AG09309 (cell line): ENCODE results near the gene ATRN.

Source experiments
- DNase-seq: peaks from one replicate; pipeline ENCODE4 v3.0.0-alpha.2; 2010; ENCODE audit warnings: low read depth
- H3K4me3 ChIP-seq: 2 replicates; pipeline ENCODE4 v1.5.1; 2011; ENCODE audit warnings: mild to moderate bottlenecking, low read depth, low read length, moderate library complexity; ENCODE audit not compliant: control insufficient read depth
- TF ChIP-seq, protein P1 (sequence below): IDR thresholded peaks from 2 replicates; pipeline ENCODE4 v1.5.1; 2011; ENCODE audit warnings: mild to moderate bottlenecking, low read depth, low read length, inconsistent platforms; ENCODE audit not compliant: insufficient read depth, control insufficient read depth; ENCODE audit errors: missing control alignments

ATRN gene

GRCh38 chr20:3670945-3671344 is 200.1 kb downstream of the ATRN start:
- H3K4me3 ChIP-seq: no peak overlapping the region
- DNase-seq: no peak
- TF ChIP-seq, protein P1, sequence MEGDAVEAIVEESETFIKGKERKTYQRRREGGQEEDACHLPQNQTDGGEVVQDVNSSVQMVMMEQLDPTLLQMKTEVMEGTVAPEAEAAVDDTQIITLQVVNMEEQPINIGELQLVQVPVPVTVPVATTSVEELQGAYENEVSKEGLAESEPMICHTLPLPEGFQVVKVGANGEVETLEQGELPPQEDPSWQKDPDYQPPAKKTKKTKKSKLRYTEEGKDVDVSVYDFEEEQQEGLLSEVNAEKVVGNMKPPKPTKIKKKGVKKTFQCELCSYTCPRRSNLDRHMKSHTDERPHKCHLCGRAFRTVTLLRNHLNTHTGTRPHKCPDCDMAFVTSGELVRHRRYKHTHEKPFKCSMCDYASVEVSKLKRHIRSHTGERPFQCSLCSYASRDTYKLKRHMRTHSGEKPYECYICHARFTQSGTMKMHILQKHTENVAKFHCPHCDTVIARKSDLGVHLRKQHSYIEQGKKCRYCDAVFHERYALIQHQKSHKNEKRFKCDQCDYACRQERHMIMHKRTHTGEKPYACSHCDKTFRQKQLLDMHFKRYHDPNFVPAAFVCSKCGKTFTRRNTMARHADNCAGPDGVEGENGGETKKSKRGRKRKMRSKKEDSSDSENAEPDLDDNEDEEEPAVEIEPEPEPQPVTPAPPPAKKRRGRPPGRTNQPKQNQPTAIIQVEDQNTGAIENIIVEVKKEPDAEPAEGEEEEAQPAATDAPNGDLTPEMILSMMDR: no peak

DNA sequence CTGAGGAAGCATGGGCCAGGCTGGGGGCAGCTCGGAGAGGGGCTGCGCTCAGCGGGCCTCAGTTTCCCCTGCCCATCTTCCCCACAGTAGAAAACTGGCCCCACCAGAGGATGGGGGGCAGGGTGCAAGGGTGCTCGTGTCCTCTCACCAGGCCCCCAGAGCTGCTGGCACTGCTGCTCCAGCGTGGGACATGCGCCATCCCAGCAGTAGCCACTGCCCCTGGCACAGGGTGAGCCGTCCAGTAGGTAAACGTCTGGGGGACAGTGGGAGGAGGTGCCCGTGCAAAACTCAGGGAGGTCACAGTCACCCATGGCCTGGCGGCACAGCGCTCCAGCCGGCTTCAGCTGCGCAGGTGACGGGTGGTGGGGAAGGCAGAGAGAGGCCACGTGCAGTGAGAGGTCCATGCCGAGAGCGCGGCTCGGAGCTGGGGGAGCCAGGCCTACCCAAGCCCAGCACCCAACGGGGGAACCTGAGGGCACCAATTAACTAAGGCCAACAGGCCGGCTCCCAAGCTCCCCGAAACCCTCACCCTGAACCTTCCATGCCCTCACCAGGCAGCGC is 201.2 kb downstream of the ATRN start:
- H3K4me3 ChIP-seq: no peak overlapping the region
- no peak for DNase-seq
- TF ChIP-seq, protein P1: no peak

DNA sequence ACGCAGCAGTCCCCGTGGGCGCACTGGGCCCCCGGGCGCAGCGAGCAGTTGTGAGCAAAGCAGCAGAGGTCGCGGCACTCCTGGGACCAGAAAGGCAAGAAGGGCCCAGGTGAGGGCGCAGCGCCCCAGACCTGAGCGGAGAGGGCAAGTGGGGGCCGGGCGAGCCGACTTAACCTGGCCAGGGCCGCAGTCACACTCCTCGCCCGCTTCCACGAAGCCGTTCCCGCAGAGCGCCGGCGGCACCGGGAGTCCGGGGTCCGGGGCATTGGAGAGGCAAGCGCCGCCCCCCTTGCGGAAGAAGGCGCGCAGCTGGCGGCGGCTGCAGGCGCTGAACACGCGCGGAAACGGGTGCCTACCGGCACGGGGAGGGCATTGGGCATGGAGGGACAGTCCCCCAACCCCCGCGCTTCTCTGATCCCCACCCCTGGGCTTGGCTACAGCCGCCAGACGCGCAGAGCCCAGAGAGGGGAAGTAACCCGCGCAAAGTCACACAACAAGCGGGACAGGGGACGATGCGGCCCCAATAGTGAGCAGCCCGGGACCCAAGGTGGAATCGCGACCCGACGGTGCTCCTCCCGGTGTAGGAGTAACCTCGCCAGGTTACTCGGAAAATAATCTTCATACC is 201.8 kb downstream of the ATRN start:
- no peak overlapping the region for H3K4me3 ChIP-seq
- no peak for DNase-seq
- TF ChIP-seq, protein P1: no peak

DNA sequence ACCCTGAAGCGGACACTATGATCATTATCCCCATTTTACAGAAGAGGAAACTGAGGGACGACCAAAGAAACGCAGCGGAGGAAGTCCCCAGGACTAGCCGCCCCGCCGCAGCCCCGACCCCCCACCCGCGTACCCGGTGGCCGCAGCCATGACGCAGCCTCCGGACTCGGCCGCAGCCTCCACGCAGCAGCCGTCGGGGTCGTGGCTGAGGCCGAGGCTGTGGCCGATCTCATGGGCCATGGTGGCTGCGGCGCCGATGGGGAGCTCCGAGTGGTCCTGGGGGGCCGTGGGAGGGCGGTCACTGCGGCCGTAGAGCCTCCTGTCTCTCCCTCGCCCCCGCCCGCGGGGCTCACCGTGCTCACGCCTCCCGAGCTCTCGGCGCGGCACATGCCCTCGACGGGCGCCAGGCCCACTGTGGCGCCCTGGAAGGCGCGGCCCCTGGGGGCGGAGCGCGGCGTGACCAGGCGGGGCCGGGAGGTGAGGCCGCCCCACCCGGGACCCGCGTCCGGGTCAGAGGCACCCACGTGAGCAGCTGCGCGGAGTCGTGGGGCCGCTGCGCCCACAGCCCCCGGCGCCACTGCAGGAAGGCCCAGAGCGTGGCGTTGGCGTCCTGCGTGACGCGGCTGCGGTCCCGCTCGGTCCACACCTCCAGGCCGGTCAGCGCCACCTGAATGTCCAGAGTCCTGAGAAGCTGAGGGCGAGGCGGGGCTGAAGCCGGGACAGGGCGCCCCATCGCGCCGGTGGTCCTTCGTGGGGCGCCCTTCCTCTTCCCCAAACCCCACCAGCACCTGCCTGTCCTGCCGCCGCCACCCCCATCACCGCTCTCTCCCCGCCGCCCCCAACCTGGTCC is 202.6 kb downstream of the ATRN start:
- no peak for DNase-seq
- TF ChIP-seq, protein P1: no peak
- H3K4me3 ChIP-seq: no peak overlapping the region

GRCh38 chr20:3674447-3674846 is 203.6 kb downstream of the ATRN start:
- H3K4me3 ChIP-seq: no peak overlapping the region
- no peak for DNase-seq
- TF ChIP-seq, protein P1: no peak

DNA sequence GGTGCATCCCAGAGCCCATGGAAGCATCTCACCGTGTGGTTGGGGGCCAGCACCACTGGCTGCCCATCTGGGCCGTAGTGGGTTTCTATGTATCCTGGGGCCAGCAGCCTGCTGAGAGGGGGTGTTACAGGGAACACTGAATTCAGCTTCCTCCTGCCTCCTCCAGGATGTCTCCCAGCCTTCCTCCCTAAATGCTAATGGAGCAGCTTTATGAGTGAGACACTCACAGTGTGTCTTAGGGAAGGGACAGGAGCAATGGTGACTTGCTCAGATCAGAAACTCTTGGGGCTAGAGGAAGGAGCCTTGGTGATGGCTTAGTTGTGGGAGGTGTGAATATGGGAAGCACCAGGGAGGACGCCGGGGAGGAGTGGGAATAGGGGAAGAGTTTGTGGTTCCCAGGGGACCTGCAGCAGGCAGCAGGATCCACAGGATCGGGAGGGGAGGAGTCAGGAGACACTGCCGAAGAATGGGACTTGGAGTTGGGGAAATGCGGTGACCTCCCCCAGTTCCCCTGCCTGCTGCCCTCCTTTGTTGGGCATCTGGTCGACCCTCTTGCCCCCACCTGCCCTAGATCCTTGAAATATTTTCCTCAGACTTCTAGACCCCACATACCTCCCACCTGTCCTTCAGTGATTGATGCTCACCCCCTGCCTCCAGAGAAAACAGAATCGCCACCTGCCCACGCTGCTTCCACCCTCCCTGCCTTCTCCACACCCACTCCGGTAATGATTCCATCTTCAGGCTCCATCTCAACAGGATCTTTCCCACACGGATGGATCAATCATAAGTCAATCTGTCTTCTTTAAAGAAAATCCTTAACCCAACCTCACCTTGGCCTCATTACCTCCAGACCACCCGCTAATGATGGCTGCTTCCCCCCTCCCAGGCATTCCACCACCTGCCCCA is 204.4 kb downstream of the ATRN start:
- DNase-seq: no peak
- TF ChIP-seq, protein P1: no peak

More for the DNA sequence above, 204.4 kb downstream of the ATRN start:
- H3K4me3 ChIP-seq: no peak overlapping the region
